AG04449 (cell line): ENCODE data around the gene DPYSL4.

Source experiments
- CTCF ChIA-PET: fragments of 350-600 bp; formaldehyde crosslinking; extraction: SDS; loops from one replicate; lab custom pipeline; 2021; ENCODE audit warnings: antibody characterized with exemption; lab: Yijun Ruan, JAX
- POLR2A ChIA-PET: fragments of 400-600, 350-600 bp; formaldehyde crosslinking; extraction: SDS; loops from one replicate; lab custom pipeline; 2020; ENCODE audit warnings: antibody characterized with exemption, inconsistent platforms; lab: Yijun Ruan, JAX
- DNase-seq: peaks from one replicate; pipeline ENCODE4 v3.0.0-alpha.2; 2010; ENCODE audit warnings: low read depth, low spot score
- H3K4me3 ChIP-seq: 2 replicates; pipeline ENCODE4 v1.5.1; 2011; ENCODE audit warnings: low read depth, mild to moderate bottlenecking, control low read depth, low read length
- CTCF ChIP-seq: IDR thresholded peaks from one replicate; pipeline ENCODE4 v1.5.1; 2011; ENCODE audit warnings: mild to moderate bottlenecking, moderate library complexity, low read length, control low read depth, inconsistent platforms; ENCODE audit not compliant: insufficient read depth; ENCODE audit errors: missing control alignments

Gene DPYSL4

GRCh38 chr10:132248455-132249225 is 61.9 kb downstream of the DPYSL4 start:
- ChIA-PET CTCF (interaction anchor here (1.0 kb wide), 1 partner anchor 102 kb away, joined by 3 read pairs; no protein-coding TSS in a partner anchor), POLR2A (no interaction called here)
- H3K4me3 ChIP-seq, result peak overlapping the region; percentile 29
- no peak for TF ChIP-seq CTCF
- DNase-seq, result no peak

- ChIA-PET CTCF (no interaction called here), POLR2A (no interaction called here)
- no peak overlapping the region for H3K4me3 ChIP-seq
- no peak for TF ChIP-seq CTCF
- no peak for DNase-seq
Observed at GRCh38 chr10:132249226-132249724, 62.5 kb downstream of the DPYSL4 start.

- no peak overlapping the region for H3K4me3 ChIP-seq
- ChIA-PET CTCF (no interaction called here), POLR2A (no interaction called here)
- no peak for TF ChIP-seq CTCF
- DNase-seq, result no peak
Observed at GRCh38 chr10:132249824-132250375, 63.2 kb downstream of the DPYSL4 start.

GRCh38 chr10:132250481-132251475 is 64.0 kb downstream of the DPYSL4 start:
- ChIA-PET POLR2A (no interaction called here), CTCF (no interaction called here)
- DNase-seq, result no peak

GRCh38 chr10:132251928-132252327 is 65.2 kb downstream of the DPYSL4 start:
- POLR2A ChIA-PET, result no interaction called here
- CTCF ChIA-PET, result interaction anchor here (1.5 kb wide), 1 partner anchor 99 kb away, joined by 4 read pairs; no protein-coding TSS in a partner anchor
- no peak overlapping the region for H3K4me3 ChIP-seq
- no peak for TF ChIP-seq CTCF
- DNase-seq, result no peak

More at GRCh38 chr10:132250481-132251475, 64.0 kb downstream of the DPYSL4 start:
- no peak for TF ChIP-seq CTCF
- no peak overlapping the region for H3K4me3 ChIP-seq
